ENCODE measurements around the gene RAB7B.
"Not testable (repeated sequence)": the region's sequence is repeated elsewhere in the genome, so short reads cannot be mapped to it uniquely, and the experiment has no call there.

The RAB7B gene

DNA sequence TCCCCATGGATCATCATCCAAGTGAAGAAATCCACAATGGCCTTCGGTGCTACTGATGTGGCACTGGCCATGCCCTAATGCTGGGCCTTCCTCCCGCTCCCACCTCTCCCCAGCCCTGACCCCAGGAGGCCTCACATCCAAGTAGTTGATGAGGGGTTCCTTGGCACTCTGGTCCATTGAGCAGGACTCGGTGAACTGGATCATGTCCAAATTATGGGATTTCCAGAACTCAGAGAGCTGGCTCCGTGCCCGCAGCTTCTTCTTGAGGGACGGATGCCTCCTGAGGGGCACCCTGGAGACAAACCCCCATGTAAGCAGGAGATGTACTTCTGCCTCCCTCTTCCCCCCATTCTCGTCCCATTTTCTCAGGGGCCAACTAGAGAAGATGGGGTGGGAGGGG is 19.6 kb upstream of the RAB7B start:
- no peak for DNase-seq (ENCODE audit: low read depth)

DNA sequence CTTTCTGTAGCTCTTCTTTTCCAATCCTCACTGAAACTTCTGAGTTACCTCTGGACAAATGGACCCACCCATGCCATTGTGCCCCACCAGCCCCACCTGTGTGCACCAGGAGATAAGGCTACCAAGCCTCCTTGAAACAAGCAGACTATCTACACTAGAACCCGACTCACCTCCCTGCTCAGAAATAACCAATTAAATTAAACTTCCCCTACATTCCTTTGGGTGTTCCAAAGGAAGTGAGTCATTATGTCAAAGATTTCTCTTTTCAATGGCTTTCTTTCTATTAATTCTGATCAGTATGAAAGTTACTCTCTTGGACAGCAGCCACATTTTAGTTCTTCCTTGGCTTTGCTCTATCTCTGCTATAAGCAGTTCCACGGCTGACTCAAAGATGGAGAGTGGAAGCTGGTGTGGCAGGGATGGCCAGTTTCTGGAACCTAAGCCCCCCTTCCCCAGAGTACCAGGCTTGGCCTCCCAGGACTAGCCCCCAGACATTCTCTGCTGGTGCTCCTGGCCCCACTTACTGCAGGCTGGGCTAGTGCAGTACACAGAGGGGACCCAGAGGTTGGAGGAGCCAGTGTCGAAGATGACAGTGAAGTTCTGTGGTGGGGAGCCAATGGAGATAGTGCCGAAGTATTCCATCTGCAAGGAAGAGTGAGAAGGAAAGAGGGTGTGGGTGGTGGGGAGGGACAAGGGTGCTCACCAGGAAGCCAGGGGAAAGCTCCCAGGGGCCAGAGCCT is 18.6 kb upstream of the RAB7B start:
- DNase-seq (ENCODE audit: low read depth), result no peak

DNA sequence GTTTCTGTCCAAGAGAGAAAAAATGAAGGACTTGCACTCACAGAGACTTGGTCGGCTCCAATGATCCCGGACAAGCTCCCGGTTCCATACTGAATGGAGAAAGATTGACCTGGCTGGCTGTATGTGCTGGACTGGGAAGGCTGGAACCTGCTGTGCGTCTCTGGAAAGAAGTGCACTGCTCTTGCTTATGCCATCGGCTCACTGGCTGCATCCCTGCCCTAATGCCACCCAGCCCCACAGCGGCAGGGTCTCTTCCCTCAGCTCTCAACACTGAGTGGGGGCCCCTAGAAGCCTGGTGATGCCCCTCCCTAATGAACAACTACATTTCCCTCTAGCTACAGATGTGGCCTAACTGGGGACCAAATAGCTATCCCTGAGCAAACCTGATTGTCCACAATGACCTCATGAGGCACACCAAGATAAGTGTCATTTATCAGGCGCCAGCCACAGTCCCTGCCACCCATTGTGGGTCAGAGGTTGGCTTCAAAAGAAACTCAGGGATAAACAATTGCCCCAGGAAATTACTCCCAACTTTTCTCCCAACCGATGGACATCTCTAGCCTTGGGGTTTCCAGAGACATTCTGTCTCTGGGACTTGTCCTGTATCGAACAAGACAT is 17.9 kb upstream of the RAB7B start:
- no peak for DNase-seq (ENCODE audit: low read depth)

DNA sequence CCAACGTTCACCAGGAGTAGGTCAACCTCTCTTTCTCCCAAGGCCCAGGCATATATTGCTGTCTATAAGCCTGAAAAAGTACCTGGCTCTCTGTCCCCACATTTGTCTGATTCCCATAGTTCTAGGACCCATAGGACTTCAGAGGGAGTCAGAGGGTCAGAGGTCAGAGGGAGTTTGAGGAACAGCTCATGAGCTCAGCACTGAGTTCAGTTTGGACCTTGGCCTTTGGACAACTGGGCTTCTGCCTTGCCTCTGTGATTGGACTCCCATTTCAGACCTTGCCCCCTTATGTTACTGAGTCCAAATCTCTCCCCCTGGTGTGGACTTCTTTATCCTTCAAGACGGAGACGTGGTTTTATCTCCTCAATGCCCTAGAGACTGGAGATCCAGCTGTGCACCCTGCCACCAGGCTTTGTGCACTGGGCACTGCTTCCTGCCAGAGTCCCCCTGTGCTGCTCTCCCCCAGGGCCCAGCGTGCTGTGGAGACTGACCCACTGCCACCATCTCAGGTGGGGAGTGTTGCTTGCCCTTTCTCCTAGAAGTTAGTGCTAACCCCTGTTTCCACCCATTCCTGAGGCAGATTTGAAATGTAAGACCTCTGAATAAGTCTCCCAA is 17.3 kb upstream of the RAB7B start:
- no peak for DNase-seq (ENCODE audit: low read depth)

DNA sequence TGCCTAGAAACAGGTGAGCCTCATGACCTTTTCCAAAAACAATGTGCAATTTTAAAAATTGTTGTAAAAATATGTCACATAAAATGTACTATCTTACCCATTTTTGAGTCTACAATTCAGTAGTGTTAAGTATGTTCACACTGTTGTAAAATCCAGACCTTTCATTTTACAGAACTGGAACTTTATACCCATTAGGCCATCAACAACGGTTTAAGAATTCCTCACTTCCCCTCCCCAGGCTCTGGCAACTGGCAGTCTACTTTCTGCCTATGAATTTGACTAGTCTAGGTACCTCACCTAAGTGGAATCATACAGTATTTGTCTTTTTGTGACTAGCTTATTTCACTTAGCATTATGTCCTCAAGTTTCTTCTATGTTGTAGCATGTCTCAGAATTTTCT is 11.9 kb upstream of the RAB7B start:
- no peak for DNase-seq (ENCODE audit: low read depth)

DNA sequence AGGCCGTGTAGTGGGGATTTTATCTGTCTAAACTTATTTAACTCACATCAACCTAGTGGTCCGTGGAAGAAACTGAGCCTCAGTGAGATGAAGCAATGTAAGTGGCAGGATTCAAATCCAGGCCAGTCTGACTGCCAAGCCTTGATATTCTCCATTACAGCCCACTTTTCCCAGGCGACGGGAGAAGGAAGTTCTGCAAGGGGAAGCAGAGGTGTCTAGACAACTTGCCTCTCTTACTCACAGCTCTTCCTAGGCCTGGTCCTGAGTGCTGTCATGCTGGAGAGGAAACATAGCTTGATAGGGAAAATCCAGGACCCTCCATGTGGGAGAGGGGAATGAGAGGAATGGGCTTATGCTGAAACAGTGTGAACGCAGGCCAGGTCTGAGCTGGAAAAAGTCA is 11.4 kb upstream of the RAB7B start:
- DNase-seq (ENCODE audit: low read depth), result no peak

DNA sequence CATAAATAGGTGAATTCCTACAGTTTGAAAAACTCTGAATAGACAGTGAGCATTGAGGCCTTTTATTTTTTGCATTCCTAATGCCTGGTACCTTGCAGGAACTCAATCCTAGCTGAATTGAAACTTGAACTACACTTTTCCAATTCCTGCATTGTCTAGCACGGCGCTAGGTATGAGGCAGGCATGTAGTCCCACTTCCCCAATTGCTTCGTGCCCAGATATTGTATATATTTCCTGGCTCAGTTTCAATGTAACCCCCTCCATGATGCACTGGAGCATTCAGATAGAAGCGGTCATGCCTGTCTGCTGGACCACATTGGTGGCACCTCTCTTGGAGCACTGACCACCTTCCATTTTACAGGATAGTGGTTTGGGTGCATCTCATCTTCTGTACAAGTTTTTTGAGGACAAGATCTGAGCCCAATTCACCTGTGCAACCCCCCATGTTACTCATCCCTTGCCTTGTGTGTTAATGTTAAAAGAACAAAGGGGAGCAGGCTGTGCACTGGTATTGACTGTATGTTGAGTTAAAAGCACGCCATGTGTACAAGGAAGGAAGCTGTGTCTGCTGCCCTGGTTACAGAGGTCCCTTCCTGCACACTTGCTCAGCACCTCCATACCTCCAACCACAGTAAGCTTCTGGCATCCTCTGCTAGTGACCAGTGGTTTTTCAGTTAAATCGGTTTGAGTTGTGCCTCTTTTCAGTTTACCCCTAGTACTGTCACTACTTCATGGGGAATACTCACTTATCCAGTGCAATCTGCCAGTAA is 10.0 kb upstream of the RAB7B start:
- DNase-seq (ENCODE audit: low read depth), result no peak

DNA sequence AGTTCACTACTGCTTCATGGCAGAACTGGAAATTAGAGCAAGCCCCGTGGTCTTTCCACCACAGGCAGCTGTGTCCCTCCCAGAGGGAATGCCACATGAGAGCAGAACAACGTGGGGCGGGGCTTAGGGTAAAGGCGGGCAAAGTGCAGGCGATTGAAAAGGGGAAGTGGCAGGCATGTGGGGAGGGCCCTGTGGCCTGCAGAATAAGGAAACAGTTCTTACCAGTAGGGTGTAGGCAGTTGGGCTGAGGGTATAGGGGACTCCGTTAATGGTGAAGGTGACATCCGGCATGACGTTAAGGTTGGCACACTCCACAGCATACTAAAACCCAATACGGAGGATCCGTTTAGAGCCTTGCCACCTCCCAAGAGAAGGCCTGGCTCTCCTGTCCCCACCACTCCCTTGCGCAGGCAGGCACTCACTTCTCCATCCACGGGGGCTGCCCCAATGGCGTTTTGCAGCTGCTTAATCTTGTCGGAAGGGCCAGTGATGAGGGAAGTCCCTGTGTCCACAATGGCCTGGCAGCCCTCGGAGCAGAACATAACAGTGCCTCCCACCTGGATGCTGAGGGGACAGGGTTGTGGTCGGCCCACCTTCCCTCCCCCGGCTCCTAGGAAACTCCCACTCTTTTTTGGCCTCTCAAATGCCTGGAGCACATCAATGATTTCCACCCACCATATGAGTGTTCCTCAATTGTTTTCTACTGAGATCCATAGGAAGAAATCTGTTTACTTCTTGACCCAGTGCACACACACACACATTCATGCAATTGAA is 9.1 kb upstream of the RAB7B start:
- DNase-seq (ENCODE audit: low read depth), result peak; percentile 7

DNA sequence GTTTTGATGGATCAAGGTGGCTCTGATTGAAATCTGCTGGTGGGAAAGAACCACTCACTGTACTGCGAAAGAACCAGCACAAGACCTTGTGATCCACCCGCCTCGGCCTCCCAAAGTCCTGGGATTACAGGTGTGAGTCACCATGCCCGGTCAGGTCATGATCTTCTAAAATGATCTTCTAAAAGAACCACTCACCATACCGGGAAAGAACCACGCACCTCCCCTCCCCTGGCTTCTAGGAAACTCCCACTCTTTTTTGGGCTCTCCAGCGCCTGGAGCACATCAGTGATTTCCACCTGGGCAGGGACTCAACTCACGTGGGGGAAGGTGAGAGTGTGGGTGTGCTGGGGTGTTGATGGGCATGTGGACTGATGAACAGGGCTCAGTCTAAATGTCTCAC is 7.9 kb upstream of the RAB7B start:
- no peak for DNase-seq (ENCODE audit: low read depth)

DNA sequence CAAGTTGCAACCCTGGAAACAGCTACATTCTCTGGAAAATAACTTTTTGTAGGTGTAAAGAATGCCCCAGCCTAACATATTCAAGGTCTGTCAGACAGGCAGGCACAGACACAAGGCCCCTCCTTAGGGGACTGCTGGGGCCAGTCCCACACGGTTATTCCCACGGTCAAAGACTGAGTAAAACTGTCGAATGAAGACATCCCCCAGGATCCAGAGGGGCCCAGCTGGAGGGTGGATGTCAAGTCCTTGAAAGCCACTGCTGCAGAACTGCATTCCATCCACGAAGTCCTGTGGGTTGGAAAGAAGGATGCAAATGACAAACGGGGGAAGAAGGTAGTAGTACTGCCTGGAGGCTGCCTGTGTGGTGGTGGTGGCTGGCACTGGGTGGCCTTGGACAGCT is 6.9 kb upstream of the RAB7B start:
- no peak for DNase-seq (ENCODE audit: low read depth)

DNA sequence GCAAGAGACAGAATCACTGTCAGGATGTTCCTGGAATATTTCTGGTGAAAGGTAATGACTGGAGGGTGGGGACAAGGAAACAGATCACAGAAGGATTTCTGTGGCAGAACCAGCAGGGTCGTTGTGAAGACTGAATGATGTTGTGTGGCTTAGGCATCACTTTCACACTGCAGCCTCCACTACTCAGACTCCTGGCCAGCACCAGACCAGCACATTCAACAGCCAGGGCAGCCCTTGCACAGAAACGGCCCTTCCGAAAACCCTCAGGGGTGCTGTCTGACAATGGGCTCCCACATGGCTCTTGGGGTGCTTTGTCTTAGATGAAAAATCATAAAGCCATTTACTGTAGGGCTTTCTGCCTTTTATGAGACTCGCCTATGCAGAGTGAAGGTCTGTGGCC is 3.8 kb upstream of the RAB7B start:
- DNase-seq (ENCODE audit: low read depth), result no peak

DNA sequence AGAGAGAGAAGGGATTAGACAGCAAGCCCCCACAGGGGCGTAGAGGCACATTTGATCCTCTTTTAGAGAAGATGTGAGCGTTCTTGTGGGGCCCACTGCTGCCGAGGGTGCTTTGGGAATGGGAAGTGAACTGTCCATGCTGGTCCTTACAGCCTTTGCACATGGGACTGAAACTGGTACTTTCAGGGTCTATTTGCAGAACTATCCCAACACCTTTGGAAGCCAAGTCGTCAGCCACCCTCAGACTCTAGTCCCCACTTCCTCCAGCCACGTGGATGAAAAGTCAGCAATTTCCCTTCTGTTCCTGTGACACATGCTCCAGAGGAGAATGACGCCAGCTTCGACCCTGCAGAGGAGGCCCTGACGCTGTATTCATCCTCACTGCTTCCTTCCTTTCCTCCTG is 2.6 kb upstream of the RAB7B start:
- no peak for DNase-seq (ENCODE audit: low read depth)

DNA sequence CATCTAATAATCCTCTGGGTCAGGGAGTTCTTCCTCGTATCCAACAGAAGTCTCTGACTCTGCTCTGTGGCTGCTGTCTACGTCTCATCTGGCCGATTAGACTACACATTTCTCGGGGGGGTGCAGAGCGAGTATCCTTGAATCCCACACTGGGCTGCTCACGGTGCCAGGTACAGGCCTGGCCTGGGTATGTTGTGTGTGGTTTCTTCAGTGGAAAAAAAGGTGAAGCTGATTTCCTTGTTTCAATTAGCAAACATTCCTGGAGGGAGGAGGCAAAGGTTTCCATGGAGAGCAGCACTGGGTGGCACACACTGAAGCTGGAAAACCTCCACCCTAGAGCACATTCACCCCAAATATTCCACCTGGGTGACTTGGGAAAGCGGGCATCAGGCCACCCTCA is 2.0 kb upstream of the RAB7B start:
- no peak for DNase-seq (ENCODE audit: low read depth)

DNA sequence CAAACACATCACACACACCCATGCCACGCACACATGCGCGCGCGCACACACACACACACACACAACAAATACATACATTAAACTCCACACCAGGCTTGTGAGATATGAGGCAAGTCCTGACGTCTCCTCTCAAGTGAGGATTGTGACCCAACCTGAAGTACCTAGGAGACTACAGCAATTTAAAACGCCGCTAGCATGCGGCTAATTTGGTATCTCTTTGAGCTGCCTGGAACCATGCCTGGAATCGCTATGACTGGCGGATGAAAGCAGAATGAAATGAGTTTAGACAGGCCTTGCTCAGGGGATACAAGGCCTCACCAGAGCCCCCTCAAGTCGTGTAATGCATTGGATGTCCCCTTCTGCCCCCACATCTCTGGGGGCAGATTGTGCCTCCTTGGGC is 1.6 kb upstream of the RAB7B start:
- no peak for DNase-seq (ENCODE audit: low read depth)

DNA sequence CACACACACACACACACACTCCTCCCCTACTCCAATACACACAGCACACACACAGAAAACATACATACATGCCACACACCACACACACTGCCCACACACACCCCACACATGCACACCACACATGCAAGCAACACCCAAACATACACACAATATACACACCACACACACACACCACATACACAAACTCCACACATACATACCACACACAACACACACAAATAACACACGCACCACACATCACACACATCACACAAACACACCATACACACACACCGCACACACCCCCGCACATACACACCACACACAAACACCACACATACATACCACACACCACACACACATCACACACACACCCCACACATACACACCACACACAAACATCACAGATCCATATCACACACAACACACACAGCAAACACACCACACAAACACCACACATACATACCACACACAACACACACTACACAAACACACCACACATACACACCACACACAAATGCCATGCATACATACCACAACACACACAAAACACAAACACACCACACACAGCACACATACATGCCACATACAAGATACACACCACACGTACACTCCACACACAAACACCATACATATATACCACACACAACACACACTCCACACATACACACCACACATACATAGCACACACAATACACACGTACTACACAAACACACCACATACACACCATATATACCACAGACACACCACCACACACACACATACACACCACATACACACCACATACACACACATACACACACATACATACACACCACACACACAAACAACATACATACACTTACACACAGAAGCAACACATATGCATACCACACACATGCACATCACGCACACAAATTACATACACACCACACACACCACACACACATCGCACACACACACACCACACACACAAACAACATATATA is 932 bp upstream of the RAB7B start:
- no peak for DNase-seq (ENCODE audit: low read depth)

DNA sequence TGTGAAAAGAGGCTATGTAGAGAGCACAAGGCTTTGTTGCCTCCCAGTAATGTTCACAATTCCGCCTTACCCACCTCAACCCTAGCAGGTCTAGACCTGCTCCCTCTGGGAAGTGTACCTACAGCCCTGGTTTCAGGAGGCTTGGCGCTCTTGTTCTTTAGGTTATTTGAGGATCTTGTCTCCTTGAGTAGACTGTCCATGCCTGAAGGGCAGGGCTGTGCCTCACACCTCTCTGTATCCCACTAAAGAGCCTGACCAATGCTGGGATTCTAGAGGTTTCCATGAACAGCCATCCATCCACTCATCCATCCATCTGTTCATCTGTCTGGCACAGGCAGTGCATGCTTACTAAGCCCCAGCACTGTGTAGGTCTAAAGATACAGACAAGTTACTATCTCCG is 1.0 kb downstream of the RAB7B start:
- DNase-seq (ENCODE audit: low read depth), result no peak

DNA sequence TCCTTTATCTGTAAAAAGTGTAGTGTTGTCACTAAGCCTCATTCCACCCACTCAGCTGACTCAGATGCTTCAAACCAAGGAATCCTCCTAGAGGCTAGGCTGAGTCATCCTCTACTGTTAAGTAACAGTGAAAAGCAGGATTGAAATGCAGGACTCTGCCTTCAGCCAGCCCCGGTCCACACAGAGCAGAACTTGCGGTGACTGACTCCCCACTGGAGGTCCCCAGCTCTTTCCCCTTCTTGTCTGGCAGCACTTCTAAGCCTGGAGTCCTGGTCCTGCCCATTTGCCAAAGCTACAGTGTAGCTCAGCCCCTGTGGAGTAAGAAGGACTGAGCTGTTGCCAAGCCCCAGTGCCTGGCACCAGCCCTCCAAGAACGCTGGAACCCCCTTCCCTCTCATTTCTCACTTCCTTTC is 1.7 kb downstream of the RAB7B start:
- peak; percentile 8 for DNase-seq (ENCODE audit: low read depth)

DNA sequence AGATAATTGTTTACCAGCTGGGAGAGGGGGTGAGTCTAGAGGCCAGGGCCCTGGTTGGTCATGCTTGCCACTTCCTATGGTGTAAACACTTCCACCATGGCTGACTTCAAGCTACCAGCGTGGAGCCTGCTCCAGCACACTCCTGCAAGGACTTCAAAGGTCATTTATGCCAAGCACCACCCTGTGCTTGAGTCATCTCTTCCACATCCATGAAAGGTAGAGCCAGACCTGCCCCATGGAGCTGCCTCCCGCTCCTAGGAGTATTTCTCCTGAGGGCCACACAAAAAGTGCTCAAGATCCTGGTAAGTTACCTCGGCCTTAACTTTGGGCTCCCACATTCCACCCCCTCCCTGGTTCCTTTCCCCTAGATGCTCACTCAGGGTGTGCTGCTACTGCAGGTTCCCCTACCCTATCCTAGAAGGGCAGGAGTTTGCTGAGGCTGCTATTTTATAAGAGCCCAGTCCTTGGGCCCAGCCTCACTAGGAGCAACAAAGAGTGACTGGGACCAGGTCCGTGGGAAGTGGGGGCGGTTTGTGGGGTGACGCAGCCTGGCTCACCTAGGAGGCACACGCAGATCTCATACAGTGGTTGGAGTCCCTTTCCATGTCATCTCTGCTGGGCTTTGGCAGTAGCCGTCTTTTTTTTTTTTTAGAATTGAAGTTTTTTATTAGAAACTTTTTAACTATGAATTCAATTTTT is 2.4 kb downstream of the RAB7B start:
- no peak for DNase-seq (ENCODE audit: low read depth)

DNA sequence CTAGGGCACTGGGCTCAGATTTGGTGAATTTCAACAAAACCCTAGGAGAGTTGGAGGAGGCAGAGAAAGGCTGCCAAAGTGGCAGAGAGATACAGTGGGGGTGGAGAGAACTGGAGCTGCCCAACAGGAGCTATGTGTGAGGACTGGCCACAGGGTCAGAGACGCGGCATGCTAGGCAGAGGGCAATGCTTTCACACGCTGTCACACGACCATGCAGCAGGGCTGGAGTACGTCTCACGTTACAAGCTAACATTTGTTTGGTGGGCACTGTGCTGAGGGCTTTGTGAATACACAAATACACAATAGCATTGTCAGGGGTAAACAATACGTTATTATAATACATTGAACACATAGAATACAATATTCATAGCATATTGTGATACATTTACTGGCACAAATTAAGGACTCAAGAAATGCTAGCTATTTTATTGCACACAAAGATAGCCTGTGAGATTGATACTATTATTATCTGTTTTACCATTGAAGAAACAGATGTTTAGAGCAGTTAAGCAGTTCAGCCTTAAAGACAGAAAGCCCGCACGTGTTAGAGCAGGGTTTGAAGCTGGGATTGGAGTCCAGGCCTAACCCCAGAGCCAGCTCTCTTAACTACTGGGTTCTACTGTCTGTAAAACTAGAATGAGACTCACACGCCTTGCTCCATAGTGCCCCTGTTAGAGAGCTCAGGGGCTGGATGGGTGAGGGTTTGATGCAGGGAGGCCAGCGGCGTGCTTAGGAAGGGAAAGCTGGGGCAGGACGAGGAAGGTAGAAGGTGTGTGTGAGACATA is 4.5 kb downstream of the RAB7B start:
- no peak for DNase-seq (ENCODE audit: low read depth)

DNA sequence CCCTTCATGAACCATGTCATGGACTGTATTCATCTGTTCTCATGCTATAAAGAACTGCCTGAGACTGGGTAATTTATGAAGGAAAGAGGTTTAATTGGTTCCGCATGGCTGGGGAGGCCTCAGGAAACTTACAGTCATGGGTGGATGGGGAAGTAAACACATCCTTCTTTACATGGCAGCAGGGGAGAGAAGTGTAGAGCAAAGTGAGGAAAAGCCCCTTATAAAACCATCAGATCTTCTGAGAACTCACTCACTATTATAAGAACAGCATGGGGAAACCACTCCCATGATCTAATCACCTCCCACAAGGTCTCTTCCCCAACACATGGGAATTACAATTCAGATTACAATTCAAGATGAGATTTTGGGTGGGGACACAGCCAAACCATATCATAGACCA is 6.6 kb downstream of the RAB7B start:
- not testable (repeated sequence) for DNase-seq (ENCODE audit: low read depth)
